ENCODE results near the gene CNTN4.

- TF ChIP-seq, protein P1, sequence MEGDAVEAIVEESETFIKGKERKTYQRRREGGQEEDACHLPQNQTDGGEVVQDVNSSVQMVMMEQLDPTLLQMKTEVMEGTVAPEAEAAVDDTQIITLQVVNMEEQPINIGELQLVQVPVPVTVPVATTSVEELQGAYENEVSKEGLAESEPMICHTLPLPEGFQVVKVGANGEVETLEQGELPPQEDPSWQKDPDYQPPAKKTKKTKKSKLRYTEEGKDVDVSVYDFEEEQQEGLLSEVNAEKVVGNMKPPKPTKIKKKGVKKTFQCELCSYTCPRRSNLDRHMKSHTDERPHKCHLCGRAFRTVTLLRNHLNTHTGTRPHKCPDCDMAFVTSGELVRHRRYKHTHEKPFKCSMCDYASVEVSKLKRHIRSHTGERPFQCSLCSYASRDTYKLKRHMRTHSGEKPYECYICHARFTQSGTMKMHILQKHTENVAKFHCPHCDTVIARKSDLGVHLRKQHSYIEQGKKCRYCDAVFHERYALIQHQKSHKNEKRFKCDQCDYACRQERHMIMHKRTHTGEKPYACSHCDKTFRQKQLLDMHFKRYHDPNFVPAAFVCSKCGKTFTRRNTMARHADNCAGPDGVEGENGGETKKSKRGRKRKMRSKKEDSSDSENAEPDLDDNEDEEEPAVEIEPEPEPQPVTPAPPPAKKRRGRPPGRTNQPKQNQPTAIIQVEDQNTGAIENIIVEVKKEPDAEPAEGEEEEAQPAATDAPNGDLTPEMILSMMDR (IDR thresholded peaks at IDR 0.05; ENCODE audit: low read depth, low read length): no peak
- no peak for TF ChIP-seq EZH2phosphoT487 (IDR thresholded peaks at IDR 0.05; ENCODE audit: low read depth)
Observed at GRCh38 chr3:2851361-2851760, 752.7 kb downstream of the CNTN4 start.

All from OCI-LY3 (cell line).